Stimulated activated naive CD8-positive, alpha-beta T cell treated with anti-CD3 and anti-CD28 coated beads, Interleukin-15, Interleukin-2, amounts not matched to agents 100 ng/mL and 50 ng/mL, for 24 hours (primary cell): ENCODE results near the gene XPR1.
"Not testable (repeated sequence)": the region's sequence is repeated elsewhere in the genome, so short reads cannot be mapped to it uniquely, and the experiment has no call there.

ENCODE experiments used
- H3K27ac Mint-ChIP-seq: one replicate; pipeline ENCODE4 v1.8.0; 2021; ENCODE audit warnings: mild to moderate bottlenecking, mixed read lengths
- H3K27me3 Mint-ChIP-seq: one replicate; pipeline ENCODE4 v1.8.0; 2021; ENCODE audit warnings: mixed read lengths
- H3K36me3 Mint-ChIP-seq: one replicate; pipeline ENCODE4 v1.8.0; 2021; ENCODE audit warnings: low read depth, mixed read lengths
- H3K4me1 Mint-ChIP-seq: one replicate; pipeline ENCODE4 v1.8.0; 2021; ENCODE audit warnings: low read depth, mixed read lengths
- H3K4me3 Mint-ChIP-seq: one replicate; pipeline ENCODE4 v1.8.0; 2021; ENCODE audit warnings: mild to moderate bottlenecking, mixed read lengths
- H3K9me3 Mint-ChIP-seq: one replicate; pipeline ENCODE4 v1.8.0; 2021; ENCODE audit warnings: mixed read lengths

Gene XPR1

DNA sequence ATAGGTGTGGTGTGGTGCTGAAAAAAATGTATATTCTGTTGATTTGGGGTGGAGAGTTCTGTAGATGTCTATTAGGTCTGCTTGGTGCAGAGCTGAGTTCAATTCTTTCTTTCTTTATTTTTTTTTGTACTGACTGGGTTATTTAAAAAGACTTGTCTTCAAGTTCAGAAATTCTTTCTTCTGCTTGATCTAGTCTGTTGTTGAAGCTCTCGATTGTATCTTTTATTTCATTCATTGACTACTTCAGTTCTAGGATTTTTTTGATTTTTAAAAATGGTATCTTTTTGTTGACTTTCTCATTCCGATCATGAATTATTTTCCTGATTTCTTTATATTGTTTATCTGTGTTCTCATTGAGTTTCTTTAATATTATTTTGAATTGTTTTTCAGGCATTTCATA is 70.6 kb downstream of the XPR1 start:
- not testable (repeated sequence) for H3K4me1 Mint-ChIP-seq, H3K27me3 Mint-ChIP-seq, H3K27ac Mint-ChIP-seq, H3K4me3 Mint-ChIP-seq
- Mint-ChIP-seq H3K9me3 (peaks cover 24% of the 10 kb centered on the region), H3K36me3 (peaks cover 23% of the 10 kb centered on the region)

DNA sequence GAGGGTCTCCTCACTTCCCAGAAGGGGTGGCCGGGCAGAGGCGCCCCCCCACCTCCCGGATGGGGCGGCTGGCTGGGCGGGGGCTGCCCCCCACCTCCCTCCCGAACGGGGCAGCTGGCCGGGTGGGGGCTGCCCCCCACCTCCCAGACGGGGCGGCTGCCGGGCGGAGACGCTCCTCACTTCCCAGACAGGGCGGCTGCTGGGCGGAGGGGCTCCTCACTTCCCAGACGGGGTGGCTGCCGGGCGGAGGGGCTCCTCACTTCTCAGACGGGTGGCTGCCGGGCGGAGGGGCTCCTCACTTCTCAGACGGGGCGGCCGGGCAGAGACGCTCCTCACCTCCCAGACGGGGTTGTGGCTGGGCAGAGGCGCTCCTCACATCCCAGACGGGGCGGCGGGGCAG is 78.9 kb downstream of the XPR1 start:
- H3K9me3 Mint-ChIP-seq, H3K4me3 Mint-ChIP-seq, H3K27ac Mint-ChIP-seq, H3K27me3 Mint-ChIP-seq, H3K4me1 Mint-ChIP-seq: not testable (repeated sequence)
- peaks cover 37% of the 10 kb centered on the region for H3K36me3 Mint-ChIP-seq

DNA sequence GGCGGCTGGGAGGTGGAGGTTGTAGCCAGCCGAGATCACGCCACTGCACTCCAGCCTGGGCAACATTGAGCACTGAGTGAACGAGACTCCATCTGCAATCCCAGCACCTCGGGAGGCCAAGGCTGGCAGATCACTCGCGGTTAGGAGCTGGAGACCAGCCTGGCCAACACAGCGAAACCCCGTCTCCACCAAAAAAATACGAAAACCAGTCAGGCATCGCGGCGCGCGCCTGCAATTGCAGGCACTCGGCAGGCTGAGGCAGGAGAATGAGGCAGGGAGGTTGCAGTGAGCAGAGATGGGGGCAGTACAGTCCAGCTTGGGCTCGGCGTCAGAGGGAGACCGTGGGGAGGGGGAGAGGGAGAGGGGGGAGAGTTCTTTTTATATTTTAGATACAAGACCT is 79.4 kb downstream of the XPR1 start:
- H3K27ac Mint-ChIP-seq, H3K4me1 Mint-ChIP-seq, H3K27me3 Mint-ChIP-seq, H3K4me3 Mint-ChIP-seq, H3K9me3 Mint-ChIP-seq: not testable (repeated sequence)
- H3K36me3 Mint-ChIP-seq: peaks cover 37% of the 10 kb centered on the region

DNA sequence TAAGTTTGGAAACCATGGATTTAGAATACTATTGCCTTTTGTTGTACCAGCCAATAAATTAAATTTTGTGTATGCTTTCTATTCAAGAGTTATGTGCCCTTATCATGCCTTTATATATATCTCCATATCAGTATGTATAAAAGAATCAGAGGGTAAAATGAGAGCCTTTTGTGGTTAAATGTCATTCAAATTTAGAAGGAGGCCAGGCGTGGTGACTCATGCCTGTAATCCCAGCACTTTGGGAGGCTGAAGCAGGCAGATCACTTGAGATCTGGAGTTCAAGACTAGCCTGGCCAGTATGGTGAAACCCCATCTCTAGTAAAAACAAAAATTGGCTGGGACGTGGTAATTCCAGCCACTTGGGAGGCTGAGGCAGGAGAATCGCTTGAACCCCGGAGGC is 88.9 kb downstream of the XPR1 start:
- Mint-ChIP-seq H3K36me3 (peaks cover 18% of the 10 kb centered on the region), H3K27me3 (no peaks in the 10 kb centered on the region), H3K9me3 (peaks cover 4% of the 10 kb centered on the region), H3K4me3 (no peak overlapping the region), H3K4me1 (peaks cover 4% of the 10 kb centered on the region), H3K27ac (no peak overlapping the region)

DNA sequence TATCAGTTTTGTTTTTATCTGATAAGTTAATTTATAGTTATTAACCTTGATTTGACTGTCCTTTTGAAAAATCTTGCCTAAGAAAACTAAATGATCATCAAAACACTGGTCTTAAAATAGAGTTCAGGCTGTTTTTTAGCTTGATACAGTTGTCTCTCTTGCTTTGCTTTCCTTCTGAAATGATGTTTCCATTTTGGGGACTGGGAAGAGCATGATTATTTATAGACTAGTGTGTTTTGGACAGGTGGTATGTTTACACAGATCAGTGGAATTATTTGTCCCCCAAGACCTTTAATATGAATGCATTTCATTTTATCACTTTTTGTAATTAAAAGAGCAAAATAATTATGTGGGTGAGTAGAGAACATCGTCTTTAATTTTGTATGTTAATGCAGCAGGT is 90.8 kb downstream of the XPR1 start:
- Mint-ChIP-seq H3K27ac (no peak overlapping the region), H3K9me3 (peaks cover 4% of the 10 kb centered on the region), H3K4me1 (peaks cover 4% of the 10 kb centered on the region), H3K4me3 (no peak overlapping the region), H3K36me3 (peaks cover 21% of the 10 kb centered on the region), H3K27me3 (no peaks in the 10 kb centered on the region)

DNA sequence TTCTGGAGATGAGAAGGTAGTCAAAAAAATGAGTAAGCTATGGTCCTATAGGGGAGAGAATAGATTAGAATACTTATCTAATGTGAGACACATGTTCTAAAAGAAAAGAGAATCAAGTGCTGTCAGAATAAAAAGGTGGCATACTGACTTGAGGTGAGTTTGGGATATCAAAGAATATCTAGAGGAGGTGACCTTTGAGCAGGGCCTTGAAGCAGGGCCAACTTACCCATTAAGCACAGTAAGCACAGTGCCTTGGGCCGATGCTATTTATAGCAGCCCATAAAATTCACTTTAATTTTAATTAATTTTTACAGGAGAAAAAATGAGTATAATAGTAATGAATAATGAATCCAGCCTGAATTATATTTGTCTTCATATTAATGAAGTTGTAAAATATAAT is 92.2 kb downstream of the XPR1 start:
- Mint-ChIP-seq H3K9me3 (peaks cover 11% of the 10 kb centered on the region), H3K27ac (no peak overlapping the region), H3K27me3 (no peaks in the 10 kb centered on the region), H3K36me3 (peaks cover 28% of the 10 kb centered on the region), H3K4me3 (no peak overlapping the region), H3K4me1 (no peaks in the 10 kb centered on the region)

DNA sequence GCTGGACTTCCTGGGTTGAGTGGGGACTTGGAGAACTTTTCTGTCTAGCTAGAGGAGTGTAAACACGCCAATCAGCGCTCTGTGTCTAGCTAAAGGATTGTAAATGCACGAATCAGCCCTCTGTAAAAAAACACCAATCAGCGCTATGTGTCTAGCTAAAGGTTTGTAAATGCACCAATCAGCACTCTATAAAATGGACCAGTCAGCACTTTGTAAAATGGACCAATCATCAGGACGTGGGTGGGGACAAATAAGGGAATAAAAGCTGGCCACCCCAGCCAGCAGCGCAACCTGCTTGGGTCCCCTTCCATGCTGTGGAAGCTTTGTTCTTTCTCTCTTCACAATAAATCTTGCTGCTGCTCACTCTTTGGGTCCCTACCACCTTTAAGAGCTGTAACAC is 94.2 kb downstream of the XPR1 start:
- Mint-ChIP-seq H3K36me3 (peaks cover 38% of the 10 kb centered on the region), H3K9me3 (peaks cover 24% of the 10 kb centered on the region)
- not testable (repeated sequence) for H3K27ac Mint-ChIP-seq, H3K4me3 Mint-ChIP-seq, H3K27me3 Mint-ChIP-seq, H3K4me1 Mint-ChIP-seq

DNA sequence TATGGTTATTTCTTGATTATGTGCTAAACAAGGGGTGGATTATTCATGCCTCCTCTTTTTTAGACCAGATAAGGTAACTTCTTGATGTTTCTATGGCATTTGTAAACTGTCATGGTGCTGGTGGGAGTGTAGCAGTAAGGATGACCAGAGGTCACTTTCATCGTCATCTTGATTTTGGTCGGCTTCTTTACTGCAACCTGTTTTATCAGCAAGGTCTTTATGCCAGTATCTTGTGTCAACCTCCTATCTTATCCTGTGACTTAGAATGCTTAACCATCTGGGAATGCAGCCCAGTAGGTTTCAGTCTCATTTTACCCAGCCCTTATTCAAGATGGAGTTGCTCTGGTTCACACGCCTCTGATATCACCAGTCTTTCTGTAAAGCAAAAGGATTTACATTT is 95.9 kb downstream of the XPR1 start:
- peaks cover 36% of the 10 kb centered on the region for H3K9me3 Mint-ChIP-seq

DNA sequence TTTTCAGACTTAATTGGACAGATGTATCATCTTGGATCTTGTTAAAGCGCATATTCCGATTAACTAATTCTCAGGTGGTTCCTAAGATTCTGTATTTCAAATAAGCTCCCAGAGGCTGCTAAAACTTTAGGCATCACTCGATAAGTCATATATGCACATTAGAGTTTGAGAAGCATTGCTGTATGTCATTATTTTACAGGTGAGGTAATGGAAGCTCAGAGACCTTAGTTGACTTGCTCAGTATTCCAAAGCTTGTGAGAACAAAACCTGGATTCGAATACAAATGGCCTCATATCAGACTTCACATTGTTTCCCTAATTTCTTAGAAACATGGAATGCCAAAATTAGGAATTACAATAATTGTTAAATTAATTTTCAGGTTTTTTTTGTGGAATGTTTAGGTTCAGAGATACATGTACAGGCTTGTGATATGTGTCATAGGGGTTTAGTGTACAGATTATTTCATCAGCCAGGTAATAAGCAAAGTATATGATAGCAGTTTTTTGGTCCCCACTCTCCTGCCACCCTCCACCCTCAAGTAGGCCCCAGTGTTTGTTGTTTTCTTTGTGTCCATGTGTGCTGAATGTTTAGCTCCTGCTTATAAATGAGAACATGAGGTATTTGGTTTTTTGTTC is 96.8 kb downstream of the XPR1 start:
- peaks cover 41% of the 10 kb centered on the region for H3K9me3 Mint-ChIP-seq
- peaks cover 57% of the 10 kb centered on the region for H3K36me3 Mint-ChIP-seq

More for the DNA sequence above, 95.9 kb downstream of the XPR1 start:
- not testable (repeated sequence) for H3K27me3 Mint-ChIP-seq, H3K4me1 Mint-ChIP-seq, H3K27ac Mint-ChIP-seq, H3K4me3 Mint-ChIP-seq
- H3K36me3 Mint-ChIP-seq: peaks cover 50% of the 10 kb centered on the region

DNA sequence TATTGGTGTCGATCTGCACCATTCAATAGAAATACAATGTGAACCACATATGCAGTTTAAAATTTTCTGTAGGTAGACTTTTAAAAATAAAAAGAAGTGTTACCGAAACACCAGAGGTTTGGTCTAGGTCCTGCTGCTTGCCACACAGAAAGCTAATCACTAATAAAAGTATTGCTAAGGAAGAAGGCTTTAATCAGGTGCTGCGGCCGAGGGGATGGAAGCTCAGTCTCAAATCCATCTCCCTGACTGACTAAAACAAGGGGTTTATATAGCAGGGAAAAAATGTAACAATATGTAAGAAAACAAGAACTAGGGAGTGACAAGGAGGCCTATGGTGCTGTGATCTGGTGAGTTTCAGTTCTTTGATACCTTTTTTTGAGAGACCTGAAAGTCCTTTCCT is 99.3 kb downstream of the XPR1 start:
- no peak overlapping the region for H3K4me3 Mint-ChIP-seq
- H3K27me3 Mint-ChIP-seq: no peaks in the 10 kb centered on the region
- H3K4me1 Mint-ChIP-seq: no peaks in the 10 kb centered on the region
- peaks cover 71% of the 10 kb centered on the region for H3K36me3 Mint-ChIP-seq
- no peak overlapping the region for H3K27ac Mint-ChIP-seq
- H3K9me3 Mint-ChIP-seq: peaks cover 58% of the 10 kb centered on the region

More for the DNA sequence above, 96.8 kb downstream of the XPR1 start:
- H3K27me3 Mint-ChIP-seq: no peaks in the 10 kb centered on the region
- H3K4me3 Mint-ChIP-seq: no peak overlapping the region
- no peaks in the 10 kb centered on the region for H3K4me1 Mint-ChIP-seq
- no peak overlapping the region for H3K27ac Mint-ChIP-seq

DNA sequence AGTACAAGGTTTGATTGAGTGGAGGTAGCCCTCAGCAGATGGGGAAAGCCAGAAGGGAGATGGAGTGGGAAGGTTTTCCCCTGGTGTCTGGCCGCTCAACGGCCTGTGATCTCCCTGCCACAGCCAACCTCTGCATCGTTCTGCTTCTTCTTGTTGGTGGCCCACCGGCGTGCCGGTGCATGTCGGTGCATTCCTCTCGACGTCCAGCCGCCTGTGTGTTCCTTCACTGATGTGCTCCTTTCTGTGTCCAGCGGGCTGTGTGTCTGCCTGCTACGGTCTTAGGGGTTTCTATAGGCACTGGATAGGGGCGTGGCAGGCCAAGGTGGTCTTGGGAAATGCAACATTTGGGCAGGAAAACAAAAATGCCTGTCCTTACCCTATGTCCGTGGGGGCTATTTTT is 101.0 kb downstream of the XPR1 start:
- Mint-ChIP-seq H3K27ac (no peak overlapping the region), H3K4me3 (no peak overlapping the region), H3K36me3 (peaks cover 71% of the 10 kb centered on the region), H3K4me1 (no peaks in the 10 kb centered on the region), H3K9me3 (peaks cover 58% of the 10 kb centered on the region), H3K27me3 (no peaks in the 10 kb centered on the region)

DNA sequence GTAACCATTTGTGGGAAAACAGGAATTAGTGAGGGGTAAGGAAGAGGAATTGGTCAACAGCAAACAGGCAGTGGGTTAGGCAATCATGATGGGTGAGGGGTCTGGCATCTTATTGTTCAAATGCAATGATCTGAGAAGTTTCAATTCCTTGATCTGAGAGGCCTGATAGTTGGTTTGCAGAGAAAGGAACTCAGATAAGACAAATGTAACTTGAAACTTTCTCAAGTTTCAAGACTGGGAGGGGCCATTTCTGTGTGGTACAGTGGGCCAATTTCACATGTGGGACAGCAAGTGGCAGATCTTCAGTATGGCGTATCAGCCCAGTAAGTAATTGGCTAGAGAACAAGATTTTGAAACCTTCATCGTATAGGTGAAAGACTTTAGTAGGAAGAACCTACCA is 102.5 kb downstream of the XPR1 start:
- H3K9me3 Mint-ChIP-seq: peaks cover 57% of the 10 kb centered on the region

DNA sequence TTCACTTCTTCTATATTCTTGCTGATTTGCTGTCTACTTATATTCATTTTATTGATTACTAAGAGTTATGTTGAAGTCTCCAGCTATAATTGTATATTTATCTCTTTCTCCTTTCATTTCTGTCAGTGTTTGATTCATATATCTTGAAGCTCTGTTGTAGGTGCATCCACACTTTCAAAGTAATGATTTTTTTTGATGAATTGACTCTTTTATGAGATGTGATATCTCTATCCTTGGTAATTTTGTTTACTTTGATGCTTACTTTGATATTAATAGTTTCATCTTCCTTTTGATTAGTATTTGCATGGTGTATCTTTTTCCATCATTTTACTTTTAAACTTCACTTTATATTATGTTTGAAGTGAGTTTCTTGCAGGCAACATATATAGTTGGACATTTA is 110.8 kb downstream of the XPR1 start:
- no peak overlapping the region for H3K27ac Mint-ChIP-seq
- no peak overlapping the region for H3K4me3 Mint-ChIP-seq
- no peaks in the 10 kb centered on the region for H3K27me3 Mint-ChIP-seq
- H3K4me1 Mint-ChIP-seq: no peaks in the 10 kb centered on the region
- H3K36me3 Mint-ChIP-seq: peaks cover 76% of the 10 kb centered on the region
- H3K9me3 Mint-ChIP-seq: peaks cover 36% of the 10 kb centered on the region

More for the DNA sequence above, 102.5 kb downstream of the XPR1 start:
- Mint-ChIP-seq H3K27ac (no peak overlapping the region), H3K27me3 (no peaks in the 10 kb centered on the region), H3K4me3 (no peak overlapping the region), H3K36me3 (peaks cover 70% of the 10 kb centered on the region), H3K4me1 (no peaks in the 10 kb centered on the region)

DNA sequence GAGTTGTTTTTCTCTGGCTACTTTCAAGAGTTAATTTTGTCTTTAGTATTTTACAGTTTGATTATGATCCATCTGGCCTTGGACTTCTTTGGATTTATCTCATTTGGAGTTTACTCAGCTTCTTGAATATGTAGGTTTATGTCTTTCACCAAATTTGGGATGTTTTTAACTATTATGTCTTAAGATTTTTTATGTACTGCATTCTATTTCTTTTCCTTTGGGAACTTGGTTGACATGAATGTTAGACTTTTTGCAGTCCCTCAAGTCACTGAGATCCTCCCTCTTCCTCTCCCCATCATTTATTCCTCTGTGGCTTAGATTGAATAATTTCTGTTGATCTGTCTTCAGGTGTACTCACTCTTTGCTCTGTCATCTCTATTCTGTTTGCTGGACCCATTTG is 112.0 kb downstream of the XPR1 start:
- peaks cover 71% of the 10 kb centered on the region for H3K36me3 Mint-ChIP-seq
- no peaks in the 10 kb centered on the region for H3K27me3 Mint-ChIP-seq
- no peak overlapping the region for H3K27ac Mint-ChIP-seq
- H3K4me1 Mint-ChIP-seq: no peaks in the 10 kb centered on the region
- peaks cover 31% of the 10 kb centered on the region for H3K9me3 Mint-ChIP-seq
- H3K4me3 Mint-ChIP-seq: no peak overlapping the region

DNA sequence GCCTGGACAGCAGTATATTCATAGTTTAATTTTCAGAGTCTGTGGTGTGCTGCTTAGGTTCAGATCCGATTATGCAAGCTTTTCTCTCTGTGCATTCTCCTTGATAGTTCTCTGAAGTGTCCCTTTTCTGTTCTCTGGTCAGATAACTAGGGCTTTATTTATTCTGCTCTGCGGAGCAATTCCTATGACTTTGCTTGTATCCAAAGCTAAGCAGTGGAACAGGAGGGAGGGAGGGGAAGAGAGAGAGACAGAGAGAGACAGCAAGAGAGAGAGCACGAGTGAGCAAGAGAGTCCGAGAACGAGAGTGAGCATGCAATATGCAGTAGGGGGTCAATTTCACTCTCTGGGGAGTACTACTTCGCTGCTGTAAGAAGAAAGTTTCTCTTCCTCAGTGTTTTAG is 113.3 kb downstream of the XPR1 start:
- peaks cover 59% of the 10 kb centered on the region for H3K36me3 Mint-ChIP-seq
- peaks cover 26% of the 10 kb centered on the region for H3K9me3 Mint-ChIP-seq
- H3K27me3 Mint-ChIP-seq: no peaks in the 10 kb centered on the region
- H3K27ac Mint-ChIP-seq: no peak overlapping the region
- H3K4me3 Mint-ChIP-seq: no peak overlapping the region
- no peaks in the 10 kb centered on the region for H3K4me1 Mint-ChIP-seq

DNA sequence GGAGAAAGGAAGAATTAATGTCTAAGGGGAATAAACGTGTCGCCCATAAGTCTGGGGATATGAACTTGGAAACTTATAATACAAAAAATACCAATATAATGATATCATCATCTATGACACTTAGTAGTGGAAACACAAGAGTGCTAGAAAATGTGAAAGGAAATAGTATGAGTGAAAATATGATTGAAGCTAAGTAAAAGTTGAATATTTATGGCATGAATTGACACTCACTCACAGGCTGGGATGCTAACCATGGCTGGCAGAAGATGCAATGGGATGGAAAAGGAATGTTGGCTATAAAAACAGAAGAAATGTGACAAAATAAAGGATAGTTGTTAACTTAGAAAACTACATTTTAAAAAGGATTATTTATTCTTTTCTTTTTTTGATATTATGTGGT is 120.1 kb downstream of the XPR1 start:
- H3K4me1 Mint-ChIP-seq: no peaks in the 10 kb centered on the region
- H3K9me3 Mint-ChIP-seq: peaks cover 2% of the 10 kb centered on the region
- H3K27me3 Mint-ChIP-seq: no peaks in the 10 kb centered on the region
- H3K27ac Mint-ChIP-seq: no peak overlapping the region
- H3K4me3 Mint-ChIP-seq: no peak overlapping the region
- peaks cover 20% of the 10 kb centered on the region for H3K36me3 Mint-ChIP-seq
